HFFc6 (cell line): ENCODE data around the gene ARID5B. TPM values are rescaled to one million over a fixed set of nuclear protein-coding genes. Genes with fewer than 3 reads are reported as not detected.

Experiments
- DNase-seq: peaks from one replicate; pipeline ENCODE4 v3.0.0-alpha.2; 2018
- H3K27ac Mint-ChIP-seq: 2 replicates; pipeline ENCODE4 v1.8.0; 2020; ENCODE audit warnings: mild to moderate bottlenecking, mixed read lengths
- H3K27me3 Mint-ChIP-seq: 2 replicates; pipeline ENCODE4 v1.8.0; 2021; ENCODE audit warnings: mild to moderate bottlenecking, moderate library complexity, mixed read lengths; ENCODE audit not compliant: insufficient read depth
- H3K36me3 Mint-ChIP-seq: 2 replicates; pipeline ENCODE4 v1.8.0; 2021; ENCODE audit warnings: low read depth, mixed read lengths
- H3K4me1 Mint-ChIP-seq: 2 replicates; pipeline ENCODE4 v1.8.0; 2020; ENCODE audit warnings: low read depth, mixed read lengths
- H3K4me3 Mint-ChIP-seq: 2 replicates; pipeline ENCODE4 v1.8.0; 2020; ENCODE audit warnings: mild to moderate bottlenecking, moderate library complexity, mixed read lengths
- H3K9me3 Mint-ChIP-seq: 2 replicates; pipeline ENCODE4 v1.8.0; 2020; ENCODE audit warnings: mild to moderate bottlenecking, mixed read lengths
- total RNA-seq, 6 experiments: library from RNA; stranded (reverse); fragmentation: NEBNext Ultra II Directional; extraction: Animal tissue kit (Norgen Biotek cat#: 25700); gene quantifications; 2 replicates in 1 of 6; 3 replicates in 5 of 6; pipeline ENCODE4 v1.2.3, GENCODE V29; 2021
- TF ChIP-seq, protein P1 (sequence below): fragments of 200-600 bp; sonication (generic); IDR thresholded peaks from 2 replicates; pipeline ENCODE4 v1.5.0; 2021; ENCODE audit warnings: antibody characterized with exemption, mild to moderate bottlenecking

Gene ARID5B
- total RNA-seq, 6 experiments from 2014 or later: 102 to 142 (median 131) TPM

DNA sequence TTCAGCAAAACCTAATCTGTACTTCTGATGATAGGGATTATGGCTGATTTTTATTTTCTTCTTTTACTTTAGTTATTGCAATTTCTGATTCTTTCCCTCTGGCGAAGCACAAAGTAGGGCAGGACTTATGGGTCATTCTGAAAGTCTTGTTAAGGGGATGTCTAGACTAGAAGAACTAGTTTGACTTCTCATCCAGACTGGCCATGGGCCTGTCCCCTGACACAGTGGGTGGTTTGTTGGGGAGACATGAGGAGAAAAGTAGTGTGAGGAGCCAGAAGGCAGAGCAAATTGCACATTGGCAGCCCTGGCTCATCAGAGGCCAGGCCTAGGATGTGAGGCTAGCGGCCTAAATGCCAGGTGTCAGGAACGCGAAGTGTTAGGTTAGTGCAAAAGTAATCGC is 214.3 kb downstream of the ARID5B start:
- H3K27ac Mint-ChIP-seq: no peak overlapping the region

DNA sequence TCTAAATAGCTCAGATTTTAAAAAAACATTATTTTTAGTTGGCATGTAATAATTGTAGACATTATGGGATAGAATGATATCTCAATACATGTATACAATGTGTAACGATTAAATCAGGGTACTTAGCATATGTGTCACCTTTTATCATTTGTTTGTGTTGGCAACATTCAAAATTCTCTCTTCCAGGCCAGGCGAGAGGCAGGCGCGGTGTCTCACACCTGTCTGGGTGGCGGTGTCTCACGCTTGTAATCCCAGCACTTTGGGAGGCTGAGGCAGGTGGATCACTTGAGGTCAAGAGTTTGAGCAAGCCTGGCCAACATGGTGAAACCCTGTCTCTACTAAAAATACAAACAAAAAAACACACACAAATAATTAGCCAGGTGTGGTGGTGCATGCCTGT is 215.4 kb downstream of the ARID5B start:
- TF ChIP-seq, protein P1, sequence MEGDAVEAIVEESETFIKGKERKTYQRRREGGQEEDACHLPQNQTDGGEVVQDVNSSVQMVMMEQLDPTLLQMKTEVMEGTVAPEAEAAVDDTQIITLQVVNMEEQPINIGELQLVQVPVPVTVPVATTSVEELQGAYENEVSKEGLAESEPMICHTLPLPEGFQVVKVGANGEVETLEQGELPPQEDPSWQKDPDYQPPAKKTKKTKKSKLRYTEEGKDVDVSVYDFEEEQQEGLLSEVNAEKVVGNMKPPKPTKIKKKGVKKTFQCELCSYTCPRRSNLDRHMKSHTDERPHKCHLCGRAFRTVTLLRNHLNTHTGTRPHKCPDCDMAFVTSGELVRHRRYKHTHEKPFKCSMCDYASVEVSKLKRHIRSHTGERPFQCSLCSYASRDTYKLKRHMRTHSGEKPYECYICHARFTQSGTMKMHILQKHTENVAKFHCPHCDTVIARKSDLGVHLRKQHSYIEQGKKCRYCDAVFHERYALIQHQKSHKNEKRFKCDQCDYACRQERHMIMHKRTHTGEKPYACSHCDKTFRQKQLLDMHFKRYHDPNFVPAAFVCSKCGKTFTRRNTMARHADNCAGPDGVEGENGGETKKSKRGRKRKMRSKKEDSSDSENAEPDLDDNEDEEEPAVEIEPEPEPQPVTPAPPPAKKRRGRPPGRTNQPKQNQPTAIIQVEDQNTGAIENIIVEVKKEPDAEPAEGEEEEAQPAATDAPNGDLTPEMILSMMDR: no peak
- Mint-ChIP-seq H3K4me1 (peaks cover 32% of the 10 kb centered on the region), H3K36me3 (no peaks in the 10 kb centered on the region), H3K9me3 (no peaks in the 10 kb centered on the region), H3K27me3 (no peaks in the 10 kb centered on the region; the same call in 1 of the 2 replicates), H3K27ac (no peak overlapping the region), H3K4me3 (no peak overlapping the region)
- no peak for DNase-seq

More for the DNA sequence above, 214.3 kb downstream of the ARID5B start:
- peaks cover 22% of the 10 kb centered on the region for H3K4me1 Mint-ChIP-seq
- H3K9me3 Mint-ChIP-seq: no peaks in the 10 kb centered on the region
- no peak for DNase-seq
- TF ChIP-seq, protein P1: no peak
- no peaks in the 10 kb centered on the region for H3K36me3 Mint-ChIP-seq
- H3K27me3 Mint-ChIP-seq: no peaks in the 10 kb centered on the region; the same call in none of the 2 replicates
- no peak overlapping the region for H3K4me3 Mint-ChIP-seq

DNA sequence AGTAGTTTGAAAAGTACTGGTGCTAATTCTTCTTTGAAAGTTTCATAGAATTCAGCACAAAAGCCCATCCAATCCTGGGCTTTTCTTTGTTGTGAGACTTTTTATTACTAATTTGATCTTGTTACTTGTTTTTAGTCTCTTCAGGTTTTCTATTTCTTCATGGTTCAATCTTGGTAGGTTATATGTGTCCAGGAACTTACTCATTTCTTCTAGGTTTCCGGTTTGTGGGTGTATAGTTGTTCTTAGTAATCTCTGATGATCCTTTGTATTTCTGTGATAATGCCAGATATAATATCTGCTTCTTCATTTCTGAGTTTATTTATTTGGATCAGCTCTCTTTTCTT is 219.7 kb downstream of the ARID5B start:
- Mint-ChIP-seq H3K4me1 (peaks cover 26% of the 10 kb centered on the region), H3K27ac (peak overlapping the region; percentile 51), H3K9me3 (peaks cover 10% of the 10 kb centered on the region), H3K4me3 (peak overlapping the region; percentile 23; the same call in 1 of the 2 replicates), H3K27me3 (no peaks in the 10 kb centered on the region; the same call in 1 of the 2 replicates), H3K36me3 (peaks cover 23% of the 10 kb centered on the region; the same call in 1 of the 2 replicates)
- no peak for DNase-seq
- TF ChIP-seq, protein P1: no peak

DNA sequence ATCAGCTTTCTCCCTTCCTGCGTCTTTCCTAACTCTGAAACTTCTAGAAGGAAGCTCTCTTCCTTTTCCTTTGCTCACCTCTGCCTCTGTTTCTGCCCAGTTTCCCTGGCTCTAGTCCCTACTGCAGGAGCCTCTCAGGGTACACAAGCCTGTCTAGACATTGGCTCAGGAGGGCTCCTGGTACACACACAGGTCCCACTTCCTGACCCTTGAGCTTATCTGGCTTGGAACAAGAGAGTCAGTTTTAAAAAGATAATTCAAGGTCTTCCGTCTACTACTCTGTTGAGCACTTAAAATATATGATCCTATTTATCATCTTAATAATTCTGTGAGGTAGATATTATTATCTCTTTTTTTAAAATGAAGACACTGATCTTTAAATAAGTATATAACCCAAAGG is 226.5 kb downstream of the ARID5B start:
- Mint-ChIP-seq H3K27ac (peak overlapping the region; percentile 51), H3K4me1 (peaks cover 53% of the 10 kb centered on the region), H3K9me3 (peaks cover 15% of the 10 kb centered on the region), H3K36me3 (peaks cover 30% of the 10 kb centered on the region), H3K4me3 (no peak overlapping the region), H3K27me3 (no peaks in the 10 kb centered on the region; the same call in 1 of the 2 replicates)
- TF ChIP-seq, protein P1: no peak
- no peak for DNase-seq

DNA sequence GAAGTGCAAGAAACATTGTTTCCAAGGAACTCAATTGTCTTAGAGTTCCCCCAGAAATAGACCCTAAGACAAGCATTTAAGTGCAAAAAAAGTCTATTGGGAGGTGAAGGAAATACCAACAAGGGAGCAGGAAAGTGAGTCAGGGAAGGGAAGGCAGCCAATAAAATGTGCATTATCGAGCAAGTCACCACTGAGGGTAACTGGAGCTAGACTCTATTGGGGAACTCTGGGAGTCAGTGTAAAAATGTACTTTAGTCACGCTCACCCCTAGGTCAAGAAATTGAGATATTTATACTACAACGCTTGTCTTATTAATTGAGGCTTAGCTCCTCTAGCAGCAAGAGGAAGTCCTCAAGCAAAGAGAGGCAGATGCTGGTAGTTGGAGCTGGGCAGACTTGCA is 229.4 kb downstream of the ARID5B start:
- H3K9me3 Mint-ChIP-seq: peaks cover 13% of the 10 kb centered on the region
- no peaks in the 10 kb centered on the region for H3K27me3 Mint-ChIP-seq
- peak; percentile 89 for DNase-seq
- peak overlapping the region; percentile 88 for H3K27ac Mint-ChIP-seq
- H3K4me1 Mint-ChIP-seq: peaks cover 59% of the 10 kb centered on the region
- H3K4me3 Mint-ChIP-seq: peak overlapping the region; percentile 33; the same call in 1 of the 2 replicates
- TF ChIP-seq, protein P1: no peak
- H3K36me3 Mint-ChIP-seq: peaks cover 20% of the 10 kb centered on the region

DNA sequence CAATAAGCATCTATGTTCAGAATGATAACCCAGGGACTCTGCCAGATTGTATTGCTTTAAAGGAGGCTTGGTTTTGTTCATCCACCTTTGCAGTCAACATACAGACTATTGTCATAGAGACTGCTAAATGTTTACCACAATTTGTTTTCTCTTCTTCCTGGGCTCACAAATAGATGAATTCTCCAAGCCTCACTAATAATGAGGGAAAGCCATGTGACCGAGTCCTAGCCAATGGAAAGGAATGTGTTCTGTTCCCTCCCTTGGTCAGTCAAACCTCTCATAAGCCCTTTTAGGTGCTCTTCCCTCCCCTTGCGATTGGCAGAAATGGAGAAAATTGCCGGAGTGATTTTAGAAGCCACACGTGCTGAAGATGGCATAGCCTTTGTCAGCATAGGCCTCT is 230.2 kb downstream of the ARID5B start:
- TF ChIP-seq, protein P1: no peak
- Mint-ChIP-seq H3K4me1 (peaks cover 64% of the 10 kb centered on the region), H3K36me3 (peaks cover 20% of the 10 kb centered on the region), H3K27me3 (peaks cover 1% of the 10 kb centered on the region; the same call in 1 of the 2 replicates), H3K27ac (peak overlapping the region; percentile 88), H3K9me3 (peaks cover 13% of the 10 kb centered on the region), H3K4me3 (no peak overlapping the region)
- peak; percentile 28 for DNase-seq
